IPS-18a (cell line): ENCODE data around the gene LTBR.

Experiments
- H3K27ac ChIP-seq: one replicate; pipeline ENCODE4 v1.5.1; 2013; ENCODE audit warnings: low read length
- H3K27me3 ChIP-seq: one replicate; pipeline ENCODE4 v1.6.1; 2013; ENCODE audit warnings: mild to moderate bottlenecking, low read length; ENCODE audit not compliant: control insufficient read depth, insufficient read depth
- H3K36me3 ChIP-seq: one replicate; pipeline ENCODE4 v1.6.1; 2013; ENCODE audit warnings: low read depth, low read length; ENCODE audit not compliant: control insufficient read depth
- H3K4me1 ChIP-seq: one replicate; pipeline ENCODE4 v1.6.1; 2013; ENCODE audit warnings: low read depth, low read length; ENCODE audit not compliant: control insufficient read depth
- H3K4me3 ChIP-seq: one replicate; pipeline ENCODE4 v1.5.1; 2013; ENCODE audit warnings: low read length
- H3K9ac ChIP-seq: one replicate; pipeline ENCODE4 v1.6.1; 2013; ENCODE audit warnings: mild to moderate bottlenecking, low read length, moderate library complexity
- H3K9me3 ChIP-seq: one replicate; pipeline ENCODE4 v1.6.1; 2013; ENCODE audit warnings: low read depth, low read length; ENCODE audit not compliant: control insufficient read depth

The LTBR gene

DNA sequence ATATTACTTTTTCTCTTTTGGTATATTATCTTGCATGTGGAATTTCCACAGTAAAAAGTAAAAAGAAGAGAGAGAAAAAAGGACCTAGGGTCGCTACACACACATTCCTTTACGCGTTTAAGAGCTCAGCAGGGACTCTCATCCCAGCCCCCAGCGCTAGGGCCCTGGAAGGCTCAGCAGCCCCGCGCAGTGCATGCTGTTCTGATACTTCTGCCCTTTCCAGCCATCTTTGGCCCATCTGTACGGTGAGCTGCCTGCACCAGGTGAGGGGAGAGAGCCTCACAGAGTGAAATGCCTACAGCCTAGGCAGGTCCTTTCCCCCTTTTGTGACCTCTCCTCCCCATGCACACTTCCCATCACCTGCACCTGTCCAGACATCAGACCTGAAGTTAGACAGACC is 1.6 kb upstream of the LTBR start:
- H3K9ac ChIP-seq, result no peak overlapping the region
- peaks cover 22% of the 10 kb centered on the region for H3K27me3 ChIP-seq
- H3K27ac ChIP-seq, result no peak overlapping the region
- H3K9me3 ChIP-seq, result no peaks in the 10 kb centered on the region
- no peaks in the 10 kb centered on the region for H3K36me3 ChIP-seq
- no peak overlapping the region for H3K4me3 ChIP-seq
- peaks cover 26% of the 10 kb centered on the region for H3K4me1 ChIP-seq

- no peaks in the 10 kb centered on the region for H3K36me3 ChIP-seq
- peaks cover 21% of the 10 kb centered on the region for H3K4me1 ChIP-seq
- no peaks in the 10 kb centered on the region for H3K9me3 ChIP-seq
- H3K4me3 ChIP-seq, result no peak overlapping the region
- H3K9ac ChIP-seq, result no peak overlapping the region
- H3K27ac ChIP-seq, result no peak overlapping the region
- H3K27me3 ChIP-seq, result peaks cover 22% of the 10 kb centered on the region
Observed at GRCh38 chr12:6382982-6383381, 980 bp upstream of the LTBR start.

DNA sequence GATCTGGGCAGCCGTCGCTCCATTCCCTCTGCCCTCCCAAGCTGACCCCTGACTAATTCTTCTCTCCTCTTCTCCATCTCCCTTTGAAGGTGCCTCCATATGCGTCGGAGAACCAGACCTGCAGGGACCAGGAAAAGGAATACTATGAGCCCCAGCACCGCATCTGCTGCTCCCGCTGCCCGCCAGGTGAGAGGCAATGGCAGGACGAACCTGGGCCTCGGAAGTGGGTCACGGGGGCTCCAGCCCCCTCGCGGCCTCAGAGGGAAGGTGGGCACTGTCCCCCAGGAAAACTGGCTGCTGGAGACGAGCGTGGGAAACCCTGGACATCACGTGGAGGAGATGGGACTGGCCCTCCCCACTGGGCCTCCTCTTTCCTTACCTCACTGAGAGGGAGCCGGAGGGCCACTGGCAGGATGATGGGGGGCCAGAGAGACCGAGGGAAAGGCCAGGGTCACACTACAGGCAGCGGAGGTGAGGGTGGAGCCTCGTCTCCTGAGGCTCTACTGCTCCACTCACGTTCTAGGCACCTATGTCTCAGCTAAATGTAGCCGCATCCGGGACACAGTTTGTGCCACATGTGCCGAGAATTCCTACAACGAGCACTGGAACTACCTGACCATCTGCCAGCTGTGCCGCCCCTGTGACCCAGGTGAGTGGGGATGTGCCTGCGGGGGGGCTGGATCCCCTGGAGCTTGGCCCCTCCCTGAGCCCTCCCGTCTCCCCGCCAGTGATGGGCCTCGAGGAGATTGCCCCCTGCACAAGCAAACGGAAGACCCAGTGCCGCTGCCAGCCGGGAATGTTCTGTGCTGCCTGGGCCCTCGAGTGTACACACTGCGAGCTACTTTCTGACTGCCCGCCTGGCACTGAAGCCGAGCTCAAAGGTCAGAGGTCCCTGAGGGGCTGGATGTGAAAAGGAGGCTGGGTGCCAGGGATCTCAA is 806 bp downstream of the LTBR start:
- no peak overlapping the region for H3K9ac ChIP-seq
- H3K4me3 ChIP-seq, result no peak overlapping the region
- H3K27me3 ChIP-seq, result peaks cover 22% of the 10 kb centered on the region
- no peak overlapping the region for H3K27ac ChIP-seq
- H3K9me3 ChIP-seq, result no peaks in the 10 kb centered on the region
- peaks cover 18% of the 10 kb centered on the region for H3K4me1 ChIP-seq
- no peaks in the 10 kb centered on the region for H3K36me3 ChIP-seq

GRCh38 chr12:6386038-6386437 is 2.1 kb downstream of the LTBR start:
- no peaks in the 10 kb centered on the region for H3K36me3 ChIP-seq
- peaks cover 14% of the 10 kb centered on the region for H3K4me1 ChIP-seq
- H3K27me3 ChIP-seq, result peaks cover 22% of the 10 kb centered on the region
- H3K9ac ChIP-seq, result no peak overlapping the region
- H3K27ac ChIP-seq, result no peak overlapping the region
- no peaks in the 10 kb centered on the region for H3K9me3 ChIP-seq
- no peak overlapping the region for H3K4me3 ChIP-seq

- peaks cover 22% of the 10 kb centered on the region for H3K27me3 ChIP-seq
- no peaks in the 10 kb centered on the region for H3K36me3 ChIP-seq
- no peak overlapping the region for H3K9ac ChIP-seq
- H3K4me3 ChIP-seq, result no peak overlapping the region
- H3K9me3 ChIP-seq, result no peaks in the 10 kb centered on the region
- no peak overlapping the region for H3K27ac ChIP-seq
- H3K4me1 ChIP-seq, result peaks cover 13% of the 10 kb centered on the region
Observed at GRCh38 chr12:6386491-6386890, 2.5 kb downstream of the LTBR start.

GRCh38 chr12:6387541-6387940 is 3.6 kb downstream of the LTBR start:
- no peaks in the 10 kb centered on the region for H3K36me3 ChIP-seq
- no peak overlapping the region for H3K9ac ChIP-seq
- H3K4me3 ChIP-seq, result no peak overlapping the region
- H3K27me3 ChIP-seq, result peaks cover 17% of the 10 kb centered on the region
- H3K4me1 ChIP-seq, result peaks cover 7% of the 10 kb centered on the region
- no peak overlapping the region for H3K27ac ChIP-seq
- no peaks in the 10 kb centered on the region for H3K9me3 ChIP-seq

- Histone ChIP-seq H3K27ac (no peak overlapping the region), H3K36me3 (no peaks in the 10 kb centered on the region), H3K27me3 (no peaks in the 10 kb centered on the region), H3K9me3 (no peaks in the 10 kb centered on the region), H3K4me1 (no peaks in the 10 kb centered on the region), H3K9ac (no peak overlapping the region), H3K4me3 (no peak overlapping the region)
Observed at GRCh38 chr12:6390084-6390799, 6.3 kb downstream of the LTBR start.

GRCh38 chr12:6391013-6391412 is 7.1 kb downstream of the LTBR start:
- H3K4me3 ChIP-seq, result no peak overlapping the region
- H3K27ac ChIP-seq, result no peak overlapping the region
- no peak overlapping the region for H3K9ac ChIP-seq
- no peaks in the 10 kb centered on the region for H3K27me3 ChIP-seq
- H3K4me1 ChIP-seq, result peaks cover 4% of the 10 kb centered on the region
- no peaks in the 10 kb centered on the region for H3K36me3 ChIP-seq
- H3K9me3 ChIP-seq, result no peaks in the 10 kb centered on the region

- Histone ChIP-seq H3K27me3 (no peaks in the 10 kb centered on the region), H3K4me1 (peaks cover 10% of the 10 kb centered on the region), H3K9ac (no peak overlapping the region), H3K27ac (no peak overlapping the region), H3K36me3 (no peaks in the 10 kb centered on the region), H3K9me3 (no peaks in the 10 kb centered on the region), H3K4me3 (no peak overlapping the region)
Observed at GRCh38 chr12:6392504-6392903, 8.5 kb downstream of the LTBR start.

GRCh38 chr12:6393109-6393508 is 9.1 kb downstream of the LTBR start:
- Histone ChIP-seq H3K4me1 (peaks cover 10% of the 10 kb centered on the region), H3K4me3 (no peak overlapping the region), H3K27me3 (no peaks in the 10 kb centered on the region), H3K9me3 (no peaks in the 10 kb centered on the region), H3K27ac (no peak overlapping the region), H3K9ac (no peak overlapping the region), H3K36me3 (no peaks in the 10 kb centered on the region)

- Histone ChIP-seq H3K9ac (no peak overlapping the region), H3K27me3 (no peaks in the 10 kb centered on the region), H3K4me1 (peaks cover 10% of the 10 kb centered on the region), H3K36me3 (no peaks in the 10 kb centered on the region), H3K9me3 (no peaks in the 10 kb centered on the region), H3K27ac (no peak overlapping the region), H3K4me3 (no peak overlapping the region)
Observed at GRCh38 chr12:6394398-6394797, 10.4 kb downstream of the LTBR start.
